AG04449 (cell line): ENCODE measurements around the gene OTOGL.
"Not testable (repeated sequence)": the region's sequence is repeated elsewhere in the genome, so short reads cannot be mapped to it uniquely, and the experiment has no call there.

ENCODE experiments used
- CTCF ChIA-PET: fragments of 350-600 bp; formaldehyde crosslinking; extraction: SDS; loops from one replicate; lab custom pipeline; 2021; ENCODE audit warnings: antibody characterized with exemption; lab: Yijun Ruan, JAX
- POLR2A ChIA-PET: fragments of 400-600, 350-600 bp; formaldehyde crosslinking; extraction: SDS; loops from one replicate; lab custom pipeline; 2020; ENCODE audit warnings: antibody characterized with exemption, inconsistent platforms; lab: Yijun Ruan, JAX
- DNase-seq: peaks from one replicate; pipeline ENCODE4 v3.0.0-alpha.2; 2010; ENCODE audit warnings: low read depth, low spot score
- H3K4me3 ChIP-seq: 2 replicates; pipeline ENCODE4 v1.5.1; 2011; ENCODE audit warnings: low read depth, mild to moderate bottlenecking, control low read depth, low read length
- CTCF ChIP-seq: IDR thresholded peaks from one replicate; pipeline ENCODE4 v1.5.1; 2011; ENCODE audit warnings: mild to moderate bottlenecking, moderate library complexity, low read length, control low read depth, inconsistent platforms; ENCODE audit not compliant: insufficient read depth; ENCODE audit errors: missing control alignments

OTOGL gene

GRCh38 chr12:80143537-80143936, 44.2 kb downstream of the OTOGL start:
- ChIA-PET POLR2A (no interaction called here), CTCF (no interaction called here)
- H3K4me3 ChIP-seq, result no peak overlapping the region

GRCh38 chr12:80149547-80150313, 50.4 kb downstream of the OTOGL start:
- DNase-seq, H3K4me3 ChIP-seq, POLR2A ChIA-PET: not testable (repeated sequence)
- CTCF ChIA-PET, result interaction anchor here (0.6 kb wide), 1 partner anchor 9 kb away, joined by 4 read pairs; no protein-coding TSS in a partner anchor

More at GRCh38 chr12:80143537-80143936, 44.2 kb downstream of the OTOGL start:
- DNase-seq, result no peak
- no peak for TF ChIP-seq CTCF

- no peak overlapping the region for H3K4me3 ChIP-seq
- DNase-seq, result no peak
- CTCF ChIA-PET, result no interaction called here
- no peak for TF ChIP-seq CTCF
- POLR2A ChIA-PET, result no interaction called here
Measured at GRCh38 chr12:80151131-80151530, 51.8 kb downstream of the OTOGL start.

GRCh38 chr12:80154261-80154660, 54.9 kb downstream of the OTOGL start:
- DNase-seq, result no peak
- no peak for TF ChIP-seq CTCF
- POLR2A ChIA-PET, result no interaction called here
- no peak overlapping the region for H3K4me3 ChIP-seq
- CTCF ChIA-PET, result interaction anchor here (1.1 kb wide), 1 partner anchor 116 kb away, joined by 3 read pairs; no protein-coding TSS in a partner anchor

GRCh38 chr12:80156306-80156705, 57.0 kb downstream of the OTOGL start:
- POLR2A ChIA-PET, result no interaction called here
- no peak overlapping the region for H3K4me3 ChIP-seq
- no peak for DNase-seq
- CTCF ChIA-PET, result no interaction called here
- no peak for TF ChIP-seq CTCF

- ChIA-PET CTCF (no interaction called here), POLR2A (no interaction called here)
- H3K4me3 ChIP-seq, result no peak overlapping the region
- no peak for DNase-seq
- no peak for TF ChIP-seq CTCF
Measured at GRCh38 chr12:80157645-80158044, 58.3 kb downstream of the OTOGL start.
